CD4-positive, alpha-beta T cell treated with Interleukin-15 for 4 hours (primary cell): Measurements from ENCODE around the gene OPN3.
"Not testable (repeated sequence)": the region's sequence is repeated elsewhere in the genome, so short reads cannot be mapped to it uniquely, and the experiment has no call there.

ENCODE experiments used
- DNase-seq: peaks from one replicate; pipeline ENCODE4 v3.0.0-alpha.2; 2020; ENCODE audit warnings: low spot score

The OPN3 gene

DNA sequence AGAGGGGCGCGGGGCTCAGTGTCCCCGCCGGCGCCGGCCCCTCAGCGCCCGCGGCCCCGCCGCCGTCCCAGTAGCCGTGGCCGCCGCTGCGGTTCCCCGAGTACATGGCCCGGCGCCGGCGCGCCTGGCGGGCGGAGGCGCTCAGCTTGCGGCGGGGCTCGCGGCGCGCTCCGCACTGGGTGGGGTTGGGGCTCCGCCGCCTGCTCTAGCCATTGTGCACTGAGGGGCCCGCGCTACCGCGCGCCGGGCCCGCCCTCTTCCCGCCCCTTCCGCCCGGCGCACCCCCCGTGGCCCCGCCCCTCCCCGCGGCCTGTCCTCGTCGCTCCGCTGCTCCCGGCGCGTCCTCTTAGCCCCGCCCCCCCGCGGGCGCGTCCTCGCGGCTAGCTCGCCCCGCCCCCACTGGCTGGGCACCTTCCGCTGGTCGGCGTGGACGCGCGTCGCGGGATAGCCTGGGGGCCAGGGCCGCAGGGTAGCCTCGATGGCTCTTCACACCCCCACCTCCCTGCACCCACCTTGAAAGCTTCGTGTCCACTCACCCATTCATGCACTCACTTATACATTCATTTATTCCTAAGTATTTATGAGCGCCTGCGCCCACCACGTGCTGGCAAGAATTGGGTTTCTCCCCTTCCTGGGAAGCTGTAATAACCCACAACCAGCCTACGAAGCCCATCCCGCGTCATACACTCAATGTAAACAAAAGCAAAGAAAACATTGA lies at the start of gene OPN3, which contains the start of gene CHML:
Gene OPN3, minus strand, starts transcription at position 221 of the 718 bp plus-strand sequence. Its CDS starts 115 bp downstream, at position 106.
Gene CHML, minus strand, starts transcription at position 221 of the 718 bp plus-strand sequence. CDS start 4,603 bp downstream, outside the sequence.
- peak; percentile 92 for DNase-seq

- DNase-seq = no peak
These were observed 48.8 kb upstream of the OPN3 start for GRCh38 chr1:241688940-241689368.

- DNase-seq = no peak
These were observed 43.9 kb upstream of the OPN3 start for GRCh38 chr1:241684108-241684507.

GRCh38 chr1:241682921-241683320 lies 42.8 kb upstream of the OPN3 start:
- DNase-seq = no peak

- DNase-seq = not testable (repeated sequence)
These were observed 41.8 kb upstream of the OPN3 start for GRCh38 chr1:241681861-241682448.

- DNase-seq = no peak
These were observed 39.8 kb upstream of the OPN3 start for GRCh38 chr1:241679961-241680360.

DNA sequence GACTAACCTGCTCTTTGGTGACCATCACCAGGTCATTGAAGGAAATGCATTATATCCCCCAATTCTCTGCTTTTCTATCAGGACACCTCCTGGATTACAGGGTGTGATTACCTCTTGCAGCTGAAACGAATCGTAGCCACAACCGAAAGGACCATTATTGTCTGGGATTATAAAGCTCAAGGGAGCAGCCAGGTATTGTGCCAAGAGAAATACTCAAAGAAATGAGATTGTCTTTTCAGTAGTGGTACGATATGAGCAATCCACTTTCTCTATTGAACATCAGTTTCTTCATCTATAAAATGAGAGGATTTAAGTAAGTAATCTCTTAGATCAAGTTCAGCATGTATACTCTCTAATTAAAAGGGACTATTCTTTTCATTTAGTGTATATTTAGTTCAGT lies 39.2 kb upstream of the OPN3 start:
- DNase-seq = no peak

DNA sequence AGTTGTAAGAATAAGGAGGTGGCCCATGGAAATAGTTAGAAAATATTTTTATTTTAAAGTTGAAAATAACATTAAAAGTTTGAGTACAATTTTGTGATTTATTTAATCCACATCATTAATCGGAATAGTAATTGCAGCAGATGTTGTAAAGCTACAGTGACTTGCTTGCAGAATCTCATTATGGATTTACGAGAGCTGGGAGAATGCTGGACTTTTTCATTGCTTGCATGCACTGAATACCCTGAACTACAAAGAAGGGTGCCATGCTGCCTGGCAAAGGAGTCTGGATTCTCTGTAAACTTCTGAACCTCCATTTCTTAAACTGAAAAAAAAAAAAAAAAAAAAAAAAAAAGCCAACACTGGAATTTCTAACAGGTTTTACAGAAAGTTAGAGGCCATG lies 38.4 kb upstream of the OPN3 start:
- no peak for DNase-seq

DNA sequence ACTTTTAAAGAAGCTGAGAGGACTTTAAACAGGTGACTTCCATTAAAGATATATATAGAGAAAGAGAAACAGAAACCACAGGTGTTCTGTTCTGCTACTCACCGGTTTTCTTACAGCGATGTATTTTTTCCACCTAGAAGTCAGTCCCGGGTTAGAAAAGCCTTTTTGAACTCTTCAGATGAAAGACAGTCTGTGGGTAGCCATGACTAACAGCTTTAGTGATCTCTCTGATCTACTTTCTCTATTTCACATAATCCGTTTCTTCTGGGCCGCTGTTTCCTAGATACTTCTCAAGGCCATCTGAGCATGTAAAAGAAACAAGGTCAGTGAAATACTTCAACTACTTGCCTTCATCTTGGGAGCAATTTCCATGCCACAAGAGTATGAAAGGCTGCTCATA lies 37.0 kb upstream of the OPN3 start:
- peak; percentile 68 for DNase-seq

DNA sequence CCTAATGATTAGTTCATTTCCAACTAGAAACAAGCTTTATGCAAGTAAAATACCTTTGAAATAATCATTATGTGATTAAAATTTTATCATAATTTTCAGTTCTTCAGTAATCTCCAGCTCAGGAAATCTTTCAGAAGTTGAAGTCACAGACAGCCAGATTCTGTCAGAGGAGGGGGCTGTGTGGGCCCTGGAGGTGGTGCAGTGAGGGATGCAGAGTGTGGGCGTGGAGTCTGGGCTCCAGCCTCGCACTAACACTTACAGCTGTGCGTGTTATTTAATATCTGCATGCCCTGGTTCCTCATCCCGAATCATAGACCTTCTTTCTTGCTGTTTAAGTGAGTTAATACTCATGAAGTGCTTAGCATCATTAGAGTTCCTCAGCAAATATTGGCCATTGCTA lies 35.8 kb upstream of the OPN3 start:
- DNase-seq = no peak

GRCh38 chr1:241674805-241675384 lies 34.7 kb upstream of the OPN3 start:
- no peak for DNase-seq

- DNase-seq = no peak
These were observed 32.1 kb upstream of the OPN3 start for GRCh38 chr1:241672301-241672700.

DNA sequence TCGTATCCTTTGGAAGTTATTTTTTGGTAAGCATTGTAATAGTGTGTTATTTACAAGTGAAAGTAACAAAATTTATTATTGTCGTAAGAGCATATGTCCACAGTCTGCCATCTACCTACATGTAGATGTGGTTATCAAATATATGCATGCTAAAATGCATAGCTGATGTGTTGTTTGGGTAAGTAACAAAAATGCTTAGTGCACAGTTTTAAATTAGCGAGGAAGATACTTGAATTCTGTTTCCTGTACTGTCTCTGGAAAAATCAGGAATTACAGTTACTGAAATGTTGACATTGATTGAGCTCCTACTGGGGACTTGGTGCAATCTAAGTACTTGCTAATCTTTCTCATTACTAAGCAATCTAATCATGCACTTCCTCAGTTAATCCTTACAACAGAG lies 26.2 kb upstream of the OPN3 start:
- no peak for DNase-seq

- no peak for DNase-seq
These were observed 20.3 kb upstream of the OPN3 start for GRCh38 chr1:241660424-241660972.

GRCh38 chr1:241659016-241659415 lies 18.8 kb upstream of the OPN3 start:
- DNase-seq = not testable (repeated sequence)

DNA sequence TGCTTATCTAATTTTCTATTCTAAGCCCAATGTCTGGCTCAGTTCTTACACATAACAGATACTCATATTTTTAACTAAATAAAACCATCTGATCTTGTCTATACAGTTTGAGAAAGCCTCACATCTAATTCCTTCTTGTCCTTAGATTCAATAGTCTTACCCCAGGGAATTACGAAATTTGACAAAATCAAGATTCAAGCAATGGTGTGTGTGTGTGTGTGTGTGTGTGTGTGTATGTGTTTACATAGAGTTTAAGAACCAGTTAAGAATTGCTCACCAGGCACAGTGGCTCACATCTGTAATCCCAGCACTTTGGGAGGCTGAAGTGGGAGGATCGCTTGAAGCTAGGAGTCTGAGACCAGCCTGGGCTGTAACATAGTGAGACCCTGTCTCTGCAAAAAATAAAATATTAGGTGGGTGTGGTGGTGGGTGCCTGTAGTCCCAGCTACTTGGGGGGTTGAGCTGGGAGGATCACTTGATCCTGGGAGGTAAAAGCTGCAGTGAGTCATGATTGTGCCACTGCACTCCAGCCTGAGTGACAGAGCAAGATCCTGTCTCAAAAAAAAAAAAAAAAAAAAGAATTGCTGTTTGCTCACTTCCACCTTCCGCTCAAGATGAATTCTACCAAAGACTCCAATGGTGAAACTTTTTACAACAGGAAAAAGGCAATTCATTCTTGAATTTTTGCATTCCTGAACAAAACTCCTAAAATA lies 18.1 kb upstream of the OPN3 start:
- DNase-seq = no peak

DNA sequence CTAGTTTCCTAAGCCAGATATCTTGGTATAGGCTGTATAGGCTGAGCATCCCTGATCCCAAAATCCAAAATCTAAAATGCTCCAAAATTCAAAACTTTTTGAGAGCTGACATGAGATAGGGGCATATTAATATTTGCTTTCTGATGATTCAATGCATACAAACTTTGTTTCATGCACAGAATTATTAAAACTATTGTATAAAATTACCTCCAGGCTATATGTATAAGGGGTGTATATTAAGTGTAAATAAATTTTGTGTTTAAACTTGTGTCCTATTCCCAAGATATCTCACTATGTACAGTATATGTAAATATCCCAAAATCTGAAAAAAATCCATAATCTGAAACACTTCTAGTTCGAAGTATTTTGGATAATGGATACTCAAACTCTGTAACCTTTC lies 14.5 kb upstream of the OPN3 start:
- DNase-seq = no peak

GRCh38 chr1:241654019-241654418 lies 13.8 kb upstream of the OPN3 start:
- no peak for DNase-seq

DNA sequence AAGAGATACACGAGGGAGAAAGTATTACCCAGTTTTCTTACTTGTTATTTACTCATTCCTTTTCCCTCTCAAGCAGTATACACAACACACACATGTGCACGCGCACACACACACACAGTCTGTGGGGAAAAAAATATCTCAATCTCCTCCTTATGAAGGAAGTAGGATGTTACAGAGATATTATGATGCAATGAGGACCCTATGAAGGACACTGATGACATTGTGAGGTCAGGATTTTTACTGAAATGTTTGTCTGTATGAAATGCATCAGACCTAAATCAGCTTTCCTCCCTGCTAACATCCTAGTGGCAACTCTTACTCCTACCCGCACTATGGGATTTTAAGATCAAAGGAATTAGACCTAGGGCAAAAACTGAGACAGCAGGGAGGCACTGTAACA lies 11.8 kb upstream of the OPN3 start, which contains the start of gene WDR64:
Gene WDR64, plus strand, starts transcription at position 270 of the 400 bp plus-strand sequence. CDS start 204 bp downstream, outside the sequence.
- no peak for DNase-seq

DNA sequence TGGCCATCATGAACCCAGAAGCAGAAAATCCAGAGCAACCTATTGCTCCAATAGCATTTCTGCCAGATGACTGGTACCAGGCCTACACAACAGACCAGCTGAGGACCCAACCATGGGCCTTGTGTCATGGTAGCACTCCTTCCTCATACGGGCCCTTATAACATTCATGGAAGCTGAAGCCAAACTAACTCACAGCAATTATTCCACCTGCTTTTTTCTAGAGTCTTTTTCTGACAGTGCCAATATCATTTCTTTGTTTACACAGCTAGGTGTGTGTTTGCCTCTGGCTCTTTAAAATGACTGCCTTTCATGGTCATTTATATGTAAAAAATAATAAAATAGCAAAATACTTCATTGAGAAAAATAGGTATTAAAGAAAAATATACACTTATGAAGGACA lies 8.0 kb upstream of the OPN3 start:
- DNase-seq = no peak

DNA sequence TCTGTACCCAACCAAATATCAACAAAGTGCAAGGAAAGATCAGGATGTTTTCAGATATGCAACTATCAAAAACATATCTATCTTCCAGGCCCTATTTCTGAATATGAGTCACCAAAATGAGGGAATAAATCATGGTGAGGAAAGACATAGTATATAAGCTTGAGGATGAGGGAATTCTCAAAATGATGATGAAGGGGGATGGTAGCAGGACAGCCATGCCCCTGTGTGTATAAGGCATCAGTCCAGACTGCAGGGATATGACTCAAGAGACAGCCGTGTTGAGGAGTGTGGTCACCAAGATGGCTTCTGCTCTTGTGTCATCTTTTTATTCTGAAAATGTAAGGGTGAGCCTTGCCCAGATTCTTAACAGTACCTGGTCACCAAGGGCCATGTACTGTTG lies 7.5 kb upstream of the OPN3 start:
- no peak for DNase-seq

DNA sequence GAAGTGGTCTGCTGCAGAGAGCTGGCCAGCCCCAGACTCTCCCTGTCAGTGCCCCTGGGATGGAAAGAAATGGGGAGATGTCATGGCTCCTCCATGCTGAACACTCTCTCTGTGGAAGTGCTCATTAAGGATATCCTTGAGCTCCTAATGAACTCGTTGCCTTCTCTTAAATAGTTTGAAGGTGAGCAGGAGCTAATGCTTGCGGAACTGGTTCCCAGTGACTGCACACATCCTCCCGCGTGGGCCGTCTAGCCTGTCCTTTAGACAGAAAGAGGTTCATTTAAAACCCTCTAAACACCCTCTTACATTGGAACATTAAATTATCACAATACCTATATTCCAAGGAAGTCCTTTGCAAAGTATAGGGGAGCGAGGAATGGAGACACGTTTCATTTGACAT lies 6.0 kb upstream of the OPN3 start:
- no peak for DNase-seq
